SU-DHL-6 (cell line): ENCODE results near the gene KIAA0040.
A peak's percentile ranks its signal among the peaks of the same experiment; 100 is the strongest.

Source experiments
- H2AFZ ChIP-seq: fragments of 200-600 bp; sonication (generic); 2 replicates; pipeline ENCODE4 v1.6.1; 2014; ENCODE audit warnings: low read depth, mild to moderate bottlenecking, moderate library complexity, mixed read lengths, antibody characterized with exemption, low read length; ENCODE audit not compliant: severe bottlenecking
- H3F3A ChIP-seq: fragments of 200-600 bp; shearing (Covaris generic); 2 replicates; pipeline ENCODE4 v1.6.0; 2016; ENCODE audit warnings: antibody characterized with exemption, mild to moderate bottlenecking; ENCODE audit not compliant: insufficient read depth
- H3K27ac ChIP-seq: fragments of 200-600 bp; sonication (generic); 2 replicates; pipeline ENCODE4 v1.5.1; 2016; ENCODE audit warnings: low read depth, mild to moderate bottlenecking, low read length, moderate library complexity, mixed read lengths
- H3K27me3 ChIP-seq: fragments of 200-600 bp; sonication (generic), shearing (Covaris generic); 2 replicates; pipeline ENCODE4 v1.6.0; 2014; ENCODE audit warnings: mild to moderate bottlenecking, low read length
- H3K36me3 ChIP-seq: fragments of 200-600 bp; sonication (generic); 2 replicates; pipeline ENCODE4 v1.6.1; 2014; ENCODE audit warnings: mild to moderate bottlenecking, low read length, mixed read lengths
- H3K4me2 ChIP-seq: fragments of 300-600, 200-600 bp; shearing (Covaris generic), sonication (generic); 2 replicates; pipeline ENCODE4 v1.6.0; 2014; ENCODE audit warnings: low read length, low read depth, mild to moderate bottlenecking; ENCODE audit not compliant: poor library complexity, severe bottlenecking
- H3K4me3 ChIP-seq: fragments of 200-600 bp; sonication (generic); 2 replicates; pipeline ENCODE4 v1.5.1; 2014; ENCODE audit warnings: antibody characterized with exemption, low read length, mild to moderate bottlenecking, mixed read lengths; ENCODE audit not compliant: insufficient read depth, poor library complexity, severe bottlenecking
- H3K79me2 ChIP-seq: fragments of 200-600 bp; sonication (generic); 2 replicates; pipeline ENCODE4 v1.6.1; 2014; ENCODE audit warnings: mild to moderate bottlenecking, low read length, moderate library complexity; ENCODE audit not compliant: insufficient read depth
- H3K9ac ChIP-seq: fragments of 200-600 bp; sonication (generic); 2 replicates; pipeline ENCODE4 v1.7.0; 2014; ENCODE audit warnings: mild to moderate bottlenecking, low read length
- H3K9me2 ChIP-seq: fragments of 200-600 bp; sonication (generic); replicated peaks from 2 replicates; pipeline ENCODE4 v1.6.1; 2014; ENCODE audit warnings: low read length; ENCODE audit not compliant: insufficient read depth
- H3K9me3 ChIP-seq: fragments of 200-600 bp; sonication (generic); 2 replicates; pipeline ENCODE4 v1.6.1; 2014; ENCODE audit warnings: low read length, mixed read lengths; ENCODE audit not compliant: insufficient read depth
- H4K20me1 ChIP-seq: fragments of 200-600 bp; sonication (generic); 2 replicates; pipeline ENCODE4 v1.6.1; 2014; ENCODE audit warnings: low read depth, mild to moderate bottlenecking, antibody characterized with exemption, low read length, moderate library complexity, mixed read lengths
- EZH2phosphoT487 ChIP-seq: fragments of 200-600 bp; sonication (generic), shearing (Covaris generic); conservative IDR thresholded peaks from 2 replicates; pipeline ENCODE4 v1.6.1; 2018; ENCODE audit warnings: mild to moderate bottlenecking, antibody characterized with exemption, low read length, moderate library complexity, mixed read lengths
- TF ChIP-seq, protein P1 (sequence below): fragments of 200-600 bp; sonication (generic); IDR thresholded peaks from one replicate; pipeline ENCODE4 v1.5.1; 2017; ENCODE audit warnings: antibody characterized with exemption, mild to moderate bottlenecking, low read length, moderate library complexity; ENCODE audit not compliant: insufficient read depth, poor library complexity, severe bottlenecking

The KIAA0040 gene

DNA sequence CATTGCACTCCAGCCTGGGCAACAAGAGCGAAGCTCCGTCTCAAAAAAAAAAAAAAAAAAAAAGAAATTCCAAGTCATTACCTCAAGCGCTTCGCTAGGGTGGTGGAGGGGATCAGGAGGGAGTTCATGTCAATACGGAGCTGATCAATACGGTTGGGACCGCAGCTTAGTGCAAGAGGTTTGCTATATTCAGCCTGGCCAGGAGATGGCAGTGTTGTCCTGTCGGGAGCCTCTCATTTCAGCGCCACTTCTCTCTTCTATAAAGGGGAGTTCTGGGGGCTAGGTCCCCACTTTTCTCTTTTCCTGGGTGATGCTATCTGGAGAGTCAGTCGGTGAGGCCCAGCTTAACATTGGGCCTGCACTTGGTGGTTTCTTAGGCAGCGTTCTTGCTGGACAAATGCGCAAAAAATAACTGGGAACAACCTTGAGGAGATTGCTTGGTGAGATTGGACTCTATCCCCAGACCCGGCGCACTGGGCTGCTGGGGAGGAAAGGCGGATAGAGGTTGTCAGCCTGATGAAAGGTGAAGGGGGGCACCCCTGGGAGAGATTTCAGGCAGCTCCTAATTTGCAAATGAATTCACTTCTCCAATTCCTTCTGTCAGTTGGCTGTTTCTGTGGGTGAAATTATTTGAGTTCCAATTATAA is 40.4 kb downstream of the KIAA0040 start:
- no peak overlapping the region for H3K4me2 ChIP-seq
- TF ChIP-seq EZH2phosphoT487 = no peak
- TF ChIP-seq, protein P1, sequence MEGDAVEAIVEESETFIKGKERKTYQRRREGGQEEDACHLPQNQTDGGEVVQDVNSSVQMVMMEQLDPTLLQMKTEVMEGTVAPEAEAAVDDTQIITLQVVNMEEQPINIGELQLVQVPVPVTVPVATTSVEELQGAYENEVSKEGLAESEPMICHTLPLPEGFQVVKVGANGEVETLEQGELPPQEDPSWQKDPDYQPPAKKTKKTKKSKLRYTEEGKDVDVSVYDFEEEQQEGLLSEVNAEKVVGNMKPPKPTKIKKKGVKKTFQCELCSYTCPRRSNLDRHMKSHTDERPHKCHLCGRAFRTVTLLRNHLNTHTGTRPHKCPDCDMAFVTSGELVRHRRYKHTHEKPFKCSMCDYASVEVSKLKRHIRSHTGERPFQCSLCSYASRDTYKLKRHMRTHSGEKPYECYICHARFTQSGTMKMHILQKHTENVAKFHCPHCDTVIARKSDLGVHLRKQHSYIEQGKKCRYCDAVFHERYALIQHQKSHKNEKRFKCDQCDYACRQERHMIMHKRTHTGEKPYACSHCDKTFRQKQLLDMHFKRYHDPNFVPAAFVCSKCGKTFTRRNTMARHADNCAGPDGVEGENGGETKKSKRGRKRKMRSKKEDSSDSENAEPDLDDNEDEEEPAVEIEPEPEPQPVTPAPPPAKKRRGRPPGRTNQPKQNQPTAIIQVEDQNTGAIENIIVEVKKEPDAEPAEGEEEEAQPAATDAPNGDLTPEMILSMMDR = peak; percentile 61

GRCh38 chr1:175150596-175151319 is 41.8 kb downstream of the KIAA0040 start:
- Histone ChIP-seq H3K79me2 (no peaks in the 10 kb centered on the region), H3F3A (no peaks in the 10 kb centered on the region), H3K4me3 (no peak overlapping the region), H3K9me2 (no peaks in the 10 kb centered on the region), H3K36me3 (no peaks in the 10 kb centered on the region), H3K9ac (no peak overlapping the region), H3K27me3 (no peaks in the 10 kb centered on the region), H3K9me3 (no peaks in the 10 kb centered on the region), H3K4me2 (no peak overlapping the region), H3K27ac (no peak overlapping the region), H4K20me1 (no peaks in the 10 kb centered on the region), H2AFZ (no peak overlapping the region)
- no peak for TF ChIP-seq EZH2phosphoT487
- TF ChIP-seq, protein P1 = no peak

More for the DNA sequence above, 40.4 kb downstream of the KIAA0040 start:
- Histone ChIP-seq H3K9me2 (no peaks in the 10 kb centered on the region), H3K4me3 (no peak overlapping the region), H3K27ac (no peak overlapping the region), H3K27me3 (no peaks in the 10 kb centered on the region), H3K36me3 (no peaks in the 10 kb centered on the region), H2AFZ (no peak overlapping the region), H4K20me1 (no peaks in the 10 kb centered on the region), H3K9me3 (no peaks in the 10 kb centered on the region), H3F3A (no peaks in the 10 kb centered on the region), H3K9ac (no peak overlapping the region), H3K79me2 (no peaks in the 10 kb centered on the region)

GRCh38 chr1:175148068-175148467 is 44.5 kb downstream of the KIAA0040 start:
- Histone ChIP-seq H3K9ac (no peak overlapping the region), H2AFZ (no peak overlapping the region), H3K4me2 (no peak overlapping the region), H3K36me3 (no peaks in the 10 kb centered on the region), H3K79me2 (no peaks in the 10 kb centered on the region), H3K27me3 (no peaks in the 10 kb centered on the region), H4K20me1 (no peaks in the 10 kb centered on the region), H3K9me2 (no peaks in the 10 kb centered on the region), H3K9me3 (no peaks in the 10 kb centered on the region), H3K4me3 (no peak overlapping the region), H3K27ac (no peak overlapping the region), H3F3A (no peaks in the 10 kb centered on the region)
- TF ChIP-seq, protein P1 = no peak
- no peak for TF ChIP-seq EZH2phosphoT487
